GM18499 (cell line): Measurements from ENCODE around the gene MAPKAPK5.
"Not testable (repeated sequence)": the region's sequence is repeated elsewhere in the genome, so short reads cannot be mapped to it uniquely, and the experiment has no call there.

Source experiments
- ATAC-seq: cut with Tn5 transposase; IDR thresholded peaks from one replicate; pipeline ENCODE4 v1.9.1; 2021; ENCODE audit warnings: moderate number of reproducible peaks; ENCODE audit not compliant: insufficient read depth, unreplicated experiment

MAPKAPK5 gene

GRCh38 chr12:111841750-111842555, at the start of gene MAPKAPK5:
Gene MAPKAPK5 (plus strand): TSS chr12:111842228. CDS start chr12:111842734, 506 bp downstream.
- peak; percentile 50 for ATAC-seq

- no peak for ATAC-seq
These were observed 49.2 kb upstream of the MAPKAPK5 start for GRCh38 chr12:111792856-111793235.

- ATAC-seq = no peak
These were observed 43.8 kb upstream of the MAPKAPK5 start for GRCh38 chr12:111798182-111798581.

GRCh38 chr12:111799758-111800157, 42.3 kb upstream of the MAPKAPK5 start:
- ATAC-seq = no peak

GRCh38 chr12:111803038-111803626, 38.9 kb upstream of the MAPKAPK5 start:
- no peak for ATAC-seq

GRCh38 chr12:111803851-111804250, 38.2 kb upstream of the MAPKAPK5 start:
- no peak for ATAC-seq

- no peak for ATAC-seq
These were observed 35.7 kb upstream of the MAPKAPK5 start for GRCh38 chr12:111806304-111806703.

GRCh38 chr12:111807232-111807631, 34.8 kb upstream of the MAPKAPK5 start:
- no peak for ATAC-seq

- no peak for ATAC-seq
These were observed 28.9 kb upstream of the MAPKAPK5 start for GRCh38 chr12:111812881-111813741.

- no peak for ATAC-seq
These were observed 25.9 kb upstream of the MAPKAPK5 start for GRCh38 chr12:111816065-111816615.

- not testable (repeated sequence) for ATAC-seq
These were observed 25.1 kb upstream of the MAPKAPK5 start for GRCh38 chr12:111816898-111817297.

GRCh38 chr12:111818340-111818739, 23.7 kb upstream of the MAPKAPK5 start:
- ATAC-seq = no peak

- ATAC-seq = no peak
These were observed 22.6 kb upstream of the MAPKAPK5 start for GRCh38 chr12:111819191-111820158.

- not testable (repeated sequence) for ATAC-seq
These were observed 21.2 kb upstream of the MAPKAPK5 start for GRCh38 chr12:111820828-111821227.

GRCh38 chr12:111822886-111823285, 19.1 kb upstream of the MAPKAPK5 start:
- ATAC-seq = no peak

GRCh38 chr12:111823891-111824290, 18.1 kb upstream of the MAPKAPK5 start:
- ATAC-seq = no peak

GRCh38 chr12:111824312-111824711, 17.7 kb upstream of the MAPKAPK5 start:
- ATAC-seq = not testable (repeated sequence)

- no peak for ATAC-seq
These were observed 16.5 kb upstream of the MAPKAPK5 start for GRCh38 chr12:111825509-111825908.

GRCh38 chr12:111826316-111826715, 15.7 kb upstream of the MAPKAPK5 start:
- no peak for ATAC-seq
